Lower leg skin (tissue), 4 donors: ENCODE measurements around the gene RAD51B. TPM values are rescaled to one million over a fixed set of nuclear protein-coding genes. Genes with fewer than 3 reads are reported as not detected.

Experiments
- DNase-seq, 2 donors: peaks; one replicate each; pipeline ENCODE4 v3.0.0-alpha.2; 2019; ENCODE audit warnings: low spot score in 2 of 2
- H3K4me3 ChIP-seq: fragments of 200-600 bp; sonication (generic); 2 replicates; pipeline ENCODE4 v1.5.1; 2017; ENCODE audit warnings: mild to moderate bottlenecking, low read depth; ENCODE audit not compliant: poor library complexity, severe bottlenecking
- CTCF ChIP-seq, 3 donors: fragments of 450-650 bp; IDR thresholded peaks; one replicate each; pipeline ENCODE4 v1.5.1; 2016; ENCODE audit warnings: antibody characterized with exemption in 3 of 3, mild to moderate bottlenecking in 3 of 3, moderate library complexity in 2 of 3
- POLR2A ChIP-seq, 2 donors: fragments of 450-650 bp; IDR thresholded peaks; one replicate each; pipeline ENCODE4 v1.6.1; 2016 to 2017; ENCODE audit warnings: antibody characterized with exemption in 2 of 2, mild to moderate bottlenecking in 1 of 2, moderate library complexity in 1 of 2
- WGBS, 2 donors: methylation state at CpG; one replicate each; pipeline ENCODE4 v1.1.5; 2018; 5-methylcytosine and 5-hydroxymethylcytosine counted together
- intact Hi-C: fragments of 100-400 bp; cut with DNase I; formaldehyde crosslinking; loops from one replicate; pipeline ENCODE4 v1.15.0; 2023; ENCODE audit warnings: low total_unique reads
- total RNA-seq, 4 donors: library from RNA; depleted of rRNA; stranded (reverse); fragments of >200 nt; gene quantifications; one replicate each; pipeline ENCODE4 v1.1.0, GENCODE V29; 2016

Gene RAD51B
- total RNA-seq, 4 donors from 2014 or later = 6.1 to 27.2 (median 13.6) TPM

- no peak for TF ChIP-seq CTCF (IDR thresholded peaks at IDR 0.05)
- TF ChIP-seq POLR2A (IDR thresholded peaks at IDR 0.05) = no peak
- intact Hi-C loops = no loop called here
- 92 to 93% methylated on average over 4 of the region's 4 CpGs for WGBS, 2 donors
- H3K4me3 ChIP-seq = no peak overlapping the region
- no peak for DNase-seq
These were observed 96.9 kb downstream of the RAD51B start for GRCh38 chr14:67916430-67916829.

- TF ChIP-seq CTCF (IDR thresholded peaks at IDR 0.05) (no peak), POLR2A (IDR thresholded peaks at IDR 0.05) (no peak)
- intact Hi-C loops = no loop called here
- no peak for DNase-seq
- H3K4me3 ChIP-seq = no peak overlapping the region
- 95 to 96% methylated on average over 6 of the region's 6 CpGs for WGBS, 2 donors
These were observed 97.4 kb downstream of the RAD51B start for GRCh38 chr14:67917006-67917405.

- intact Hi-C loops = no loop called here
- DNase-seq = no peak
- no peak overlapping the region for H3K4me3 ChIP-seq
- TF ChIP-seq CTCF (IDR thresholded peaks at IDR 0.05) (no peak), POLR2A (IDR thresholded peaks at IDR 0.05) (no peak)
These were observed 99.3 kb downstream of the RAD51B start for GRCh38 chr14:67918838-67919237.

GRCh38 chr14:67919259-67920032 is 99.9 kb downstream of the RAD51B start:
- 75 to 78% methylated on average over 7 of the region's 7 CpGs for WGBS, 2 donors
- DNase-seq = no peak
- TF ChIP-seq CTCF (IDR thresholded peaks at IDR 0.05) (no peak), POLR2A (IDR thresholded peaks at IDR 0.05) (no peak)
- H3K4me3 ChIP-seq = no peak overlapping the region
- intact Hi-C loops = no loop called here

GRCh38 chr14:67926821-67927220 is 107.2 kb downstream of the RAD51B start:
- 96 to 98% methylated on average over 3 of the region's 3 CpGs for WGBS, 2 donors
- no peak for DNase-seq
- no peak for TF ChIP-seq CTCF (IDR thresholded peaks at IDR 0.05)
- TF ChIP-seq POLR2A (IDR thresholded peaks at IDR 0.05) = no peak
- intact Hi-C loops = no loop called here
- H3K4me3 ChIP-seq = no peak overlapping the region

- 69 to 95% methylated on average over 4 of the region's 4 CpGs for WGBS, 2 donors
- H3K4me3 ChIP-seq = no peak overlapping the region
- intact Hi-C loops = no loop called here
- TF ChIP-seq POLR2A (IDR thresholded peaks at IDR 0.05) (no peak), CTCF (IDR thresholded peaks at IDR 0.05) (no peak)
- DNase-seq = no peak
These were observed 107.7 kb downstream of the RAD51B start for GRCh38 chr14:67927244-67927643.
